Measurements from ENCODE around the gene EIPR1.

DNA sequence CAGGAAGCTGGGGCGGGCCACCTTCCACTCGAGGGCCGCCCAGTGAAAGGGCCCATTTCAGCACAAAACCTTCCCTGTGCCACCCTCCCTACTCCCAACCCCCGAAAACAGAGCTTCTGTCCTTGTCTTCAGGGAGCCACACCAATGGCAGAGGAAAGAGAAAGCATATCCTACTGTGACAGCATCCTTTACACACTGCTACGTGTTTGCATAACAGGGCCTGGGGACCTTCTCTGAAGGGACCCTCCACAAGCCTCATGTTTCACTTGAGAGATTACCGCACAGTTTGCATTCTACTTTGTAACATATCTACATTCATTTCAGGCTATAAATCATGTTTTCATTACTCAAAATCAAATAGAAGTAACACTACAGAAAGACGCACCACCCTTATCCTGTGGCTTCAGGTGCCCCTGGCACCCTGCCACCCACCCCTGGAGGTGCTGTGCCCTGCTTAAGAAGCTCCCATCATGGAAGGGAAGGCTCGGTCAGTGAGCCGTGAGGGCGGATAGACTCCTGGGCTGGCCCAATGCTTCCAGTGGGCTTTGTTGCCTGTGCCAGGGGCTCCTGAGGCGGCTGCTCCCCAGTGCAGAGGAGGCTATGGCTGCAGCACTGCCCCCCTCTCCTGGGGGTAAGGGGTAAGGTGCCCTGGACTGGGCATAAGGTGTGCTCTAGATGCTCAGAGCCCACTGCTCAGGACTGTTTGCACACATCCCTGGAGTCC is 52.0 kb downstream of the EIPR1 start:
- TF ChIP-seq, protein P1, sequence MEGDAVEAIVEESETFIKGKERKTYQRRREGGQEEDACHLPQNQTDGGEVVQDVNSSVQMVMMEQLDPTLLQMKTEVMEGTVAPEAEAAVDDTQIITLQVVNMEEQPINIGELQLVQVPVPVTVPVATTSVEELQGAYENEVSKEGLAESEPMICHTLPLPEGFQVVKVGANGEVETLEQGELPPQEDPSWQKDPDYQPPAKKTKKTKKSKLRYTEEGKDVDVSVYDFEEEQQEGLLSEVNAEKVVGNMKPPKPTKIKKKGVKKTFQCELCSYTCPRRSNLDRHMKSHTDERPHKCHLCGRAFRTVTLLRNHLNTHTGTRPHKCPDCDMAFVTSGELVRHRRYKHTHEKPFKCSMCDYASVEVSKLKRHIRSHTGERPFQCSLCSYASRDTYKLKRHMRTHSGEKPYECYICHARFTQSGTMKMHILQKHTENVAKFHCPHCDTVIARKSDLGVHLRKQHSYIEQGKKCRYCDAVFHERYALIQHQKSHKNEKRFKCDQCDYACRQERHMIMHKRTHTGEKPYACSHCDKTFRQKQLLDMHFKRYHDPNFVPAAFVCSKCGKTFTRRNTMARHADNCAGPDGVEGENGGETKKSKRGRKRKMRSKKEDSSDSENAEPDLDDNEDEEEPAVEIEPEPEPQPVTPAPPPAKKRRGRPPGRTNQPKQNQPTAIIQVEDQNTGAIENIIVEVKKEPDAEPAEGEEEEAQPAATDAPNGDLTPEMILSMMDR (IDR thresholded peaks at IDR 0.05) = no peak
- no peak for TF ChIP-seq POLR2A (IDR thresholded peaks at IDR 0.05)
